ENCODE results near the gene NTSR1.
"Not testable (repeated sequence)": the region's sequence is repeated elsewhere in the genome, so short reads cannot be mapped to it uniquely, and the experiment has no call there.

Gene NTSR1

DNA sequence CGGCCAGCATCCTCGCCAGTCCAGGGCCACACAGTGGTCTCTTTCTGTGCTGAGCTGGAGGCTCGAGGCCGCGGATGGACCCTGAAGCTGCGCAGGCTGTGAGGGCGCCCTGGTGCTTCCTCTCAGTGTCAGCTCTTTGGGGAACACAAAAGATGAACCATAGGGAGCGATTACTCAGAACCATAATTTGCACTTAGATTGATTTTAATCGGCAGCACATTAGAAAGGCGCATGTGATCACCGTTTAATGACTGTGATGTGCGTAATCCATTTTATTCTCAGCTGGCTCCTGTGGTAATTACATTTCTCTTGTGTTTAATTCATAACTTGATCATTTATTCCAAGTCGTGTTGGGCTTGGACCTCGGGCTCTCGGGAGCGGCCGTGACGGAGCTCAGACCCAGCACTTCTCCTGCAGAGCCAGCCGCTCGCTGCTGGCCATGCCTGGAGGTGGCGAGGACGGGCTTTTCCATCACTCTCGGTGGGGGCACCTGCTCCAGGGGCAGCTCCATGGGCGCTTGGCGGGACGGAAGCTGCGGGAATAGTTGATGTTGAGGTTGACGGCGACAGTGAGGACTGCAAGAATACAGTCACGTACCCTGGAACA lies 25.6 kb upstream of the NTSR1 start:
- no peak overlapping the region for H3K4me3 ChIP-seq (ENCODE audit: low read depth, low read length)
- TF ChIP-seq, protein P1, sequence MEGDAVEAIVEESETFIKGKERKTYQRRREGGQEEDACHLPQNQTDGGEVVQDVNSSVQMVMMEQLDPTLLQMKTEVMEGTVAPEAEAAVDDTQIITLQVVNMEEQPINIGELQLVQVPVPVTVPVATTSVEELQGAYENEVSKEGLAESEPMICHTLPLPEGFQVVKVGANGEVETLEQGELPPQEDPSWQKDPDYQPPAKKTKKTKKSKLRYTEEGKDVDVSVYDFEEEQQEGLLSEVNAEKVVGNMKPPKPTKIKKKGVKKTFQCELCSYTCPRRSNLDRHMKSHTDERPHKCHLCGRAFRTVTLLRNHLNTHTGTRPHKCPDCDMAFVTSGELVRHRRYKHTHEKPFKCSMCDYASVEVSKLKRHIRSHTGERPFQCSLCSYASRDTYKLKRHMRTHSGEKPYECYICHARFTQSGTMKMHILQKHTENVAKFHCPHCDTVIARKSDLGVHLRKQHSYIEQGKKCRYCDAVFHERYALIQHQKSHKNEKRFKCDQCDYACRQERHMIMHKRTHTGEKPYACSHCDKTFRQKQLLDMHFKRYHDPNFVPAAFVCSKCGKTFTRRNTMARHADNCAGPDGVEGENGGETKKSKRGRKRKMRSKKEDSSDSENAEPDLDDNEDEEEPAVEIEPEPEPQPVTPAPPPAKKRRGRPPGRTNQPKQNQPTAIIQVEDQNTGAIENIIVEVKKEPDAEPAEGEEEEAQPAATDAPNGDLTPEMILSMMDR (IDR thresholded peaks at IDR 0.05; ENCODE audit: control insufficient read depth, extremely low read depth, insufficient read depth), result no peak
- no peak for DNase-seq (ENCODE audit: low read depth)

GRCh38 chr20:62683660-62684322 lies 24.8 kb upstream of the NTSR1 start:
- H3K4me3 ChIP-seq (ENCODE audit: low read depth, low read length); DNase-seq (ENCODE audit: low read depth): not testable (repeated sequence)

DNA sequence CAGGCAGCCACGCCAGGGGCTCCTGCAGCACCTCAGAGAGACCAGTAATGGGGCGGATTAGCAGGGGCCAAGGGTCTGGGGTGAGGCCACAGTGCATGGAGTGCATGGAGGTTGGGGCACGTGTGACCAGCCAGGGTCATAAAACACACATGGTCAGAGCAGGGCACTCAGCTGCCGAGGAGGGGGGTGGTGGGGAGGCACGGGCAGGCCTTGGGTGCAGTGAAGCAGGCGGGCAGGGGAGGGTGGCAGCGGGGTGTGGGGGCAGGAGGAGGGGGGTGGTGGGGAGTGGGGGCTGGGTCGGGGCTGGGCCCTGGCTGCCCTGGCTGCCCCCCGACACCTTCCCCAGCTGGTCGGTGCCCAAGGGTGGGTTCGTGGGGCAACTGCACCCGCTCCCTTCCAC lies 23.7 kb upstream of the NTSR1 start:
- no peak for DNase-seq (ENCODE audit: low read depth)
- TF ChIP-seq, protein P1 (IDR thresholded peaks at IDR 0.05; ENCODE audit: control insufficient read depth, extremely low read depth, insufficient read depth), result no peak
- no peak overlapping the region for H3K4me3 ChIP-seq (ENCODE audit: low read depth, low read length)

DNA sequence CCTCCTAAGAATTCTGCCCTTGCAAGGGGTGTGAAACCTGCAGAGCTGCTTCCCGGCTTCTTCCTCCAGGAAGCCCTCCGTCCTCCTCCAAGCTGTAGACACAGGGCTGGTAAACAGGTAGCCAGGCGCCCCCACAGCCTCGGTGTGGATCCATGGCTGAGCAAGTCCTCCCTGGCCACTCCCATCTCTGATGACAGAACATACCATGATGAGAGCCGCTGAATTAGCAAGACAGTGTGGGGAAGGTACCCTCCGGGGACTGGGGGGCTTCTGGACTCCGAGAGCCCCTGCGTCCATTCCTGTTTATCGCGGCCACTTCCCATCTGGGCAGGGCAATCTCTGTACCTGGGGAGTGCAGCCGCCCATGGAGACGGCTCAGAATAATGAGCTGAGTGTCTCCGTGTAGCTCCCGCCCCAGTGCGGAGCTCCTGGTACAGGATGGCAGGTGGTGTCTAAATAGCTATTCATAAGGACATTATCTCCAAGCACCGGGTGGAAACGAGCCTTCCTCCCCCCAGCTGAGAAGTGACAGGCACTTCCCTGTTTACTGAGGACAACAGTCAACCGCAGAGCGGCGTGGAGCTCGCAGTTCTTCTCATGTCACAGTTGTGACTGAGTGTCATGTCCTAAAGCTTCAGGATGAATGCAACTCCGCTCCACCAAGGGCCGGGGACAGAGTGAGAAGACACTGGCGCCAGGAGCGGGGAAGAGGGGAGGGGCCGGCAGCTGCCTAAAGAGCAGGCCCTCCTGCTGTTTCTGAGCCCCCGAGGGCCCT lies 22.7 kb upstream of the NTSR1 start:
- TF ChIP-seq, protein P1 (IDR thresholded peaks at IDR 0.05; ENCODE audit: control insufficient read depth, extremely low read depth, insufficient read depth), result no peak
- DNase-seq (ENCODE audit: low read depth), result peak; percentile 8
- H3K4me3 ChIP-seq (ENCODE audit: low read depth, low read length), result no peak overlapping the region

DNA sequence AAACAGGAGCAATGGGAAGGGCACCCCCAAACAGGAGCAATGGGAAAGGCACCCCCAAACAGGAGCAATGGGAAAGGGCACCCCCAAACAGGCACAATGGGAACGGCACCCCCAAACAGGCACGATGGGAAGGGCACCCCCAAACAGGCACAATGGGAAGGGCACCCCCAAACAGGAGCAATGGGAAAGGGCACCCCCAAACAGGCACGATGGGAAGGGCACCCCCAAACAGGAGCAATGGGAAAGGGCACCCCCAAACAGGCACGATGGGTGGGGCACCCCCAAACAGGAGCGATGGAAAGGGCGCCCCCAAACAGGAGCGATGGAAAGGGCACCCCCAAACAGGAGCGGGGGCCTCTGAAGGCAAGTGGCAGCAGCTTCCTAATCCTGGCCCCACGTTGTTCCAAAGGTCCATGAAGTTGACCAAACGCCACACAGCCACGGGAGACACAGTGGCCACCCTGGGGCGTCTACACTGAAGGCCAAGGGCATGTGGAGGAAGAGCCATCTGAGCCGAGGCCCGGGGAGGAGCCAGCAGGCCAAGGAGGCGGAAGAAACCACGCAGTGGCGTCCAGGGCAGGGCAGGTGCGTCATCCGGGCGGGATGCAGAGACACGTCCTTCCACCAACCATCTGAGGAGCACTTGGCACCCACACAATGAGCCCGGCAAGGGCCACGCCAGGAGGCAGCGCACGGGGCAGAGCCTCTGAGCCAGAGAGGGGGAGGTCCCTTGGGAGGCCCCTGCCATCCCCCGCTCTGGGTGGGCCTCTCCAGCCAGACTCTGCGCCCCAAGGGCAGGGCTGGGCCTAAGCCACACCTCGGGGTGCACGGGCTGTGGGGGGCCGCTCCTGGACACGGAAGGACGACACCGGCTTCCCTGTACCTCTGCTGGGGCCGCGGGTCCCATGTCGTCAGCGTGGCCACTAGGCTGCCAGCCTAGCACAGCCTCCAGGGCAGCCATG lies 21.5 kb upstream of the NTSR1 start:
- DNase-seq (ENCODE audit: low read depth), result no peak
- no peak overlapping the region for H3K4me3 ChIP-seq (ENCODE audit: low read depth, low read length)

GRCh38 chr20:62688083-62688482 lies 20.6 kb upstream of the NTSR1 start:
- TF ChIP-seq, protein P1 (IDR thresholded peaks at IDR 0.05; ENCODE audit: control insufficient read depth, extremely low read depth, insufficient read depth), result no peak
- no peak overlapping the region for H3K4me3 ChIP-seq (ENCODE audit: low read depth, low read length)
- no peak for DNase-seq (ENCODE audit: low read depth)

More for the DNA sequence above, 21.5 kb upstream of the NTSR1 start:
- TF ChIP-seq, protein P1 (IDR thresholded peaks at IDR 0.05; ENCODE audit: control insufficient read depth, extremely low read depth, insufficient read depth), result no peak
